ENCODE results near the gene PLA2G2F.

Gene PLA2G2F

GRCh38 chr1:20148571-20149500, 9.7 kb downstream of the PLA2G2F start:
- no peaks in the 10 kb centered on the region for H3K79me1 ChIP-seq (ENCODE audit: low read depth, low read length)
- WGBS, 2 donors (ENCODE audit: extremely low coverage in 2 of 2, insufficient read length in 2 of 2, insufficient replicate concordance in 1 of 2), result no CpG with 5 or more reads among the region's 13 CpGs
- H3K18ac ChIP-seq (ENCODE audit: low read length), result no peak overlapping the region
- peaks cover 0 to 3% (median 0%) of the 10 kb centered on the region in 3 experiments for H3K27me3 ChIP-seq (ENCODE audit: control insufficient read depth in 3 of 3, insufficient read depth in 3 of 3, low read depth in 1 of 3, low read length in 3 of 3)
- H3K14ac ChIP-seq (ENCODE audit: low read length), result no peak overlapping the region
- H3K9ac ChIP-seq (ENCODE audit: low read depth, low read length, poor library complexity), result no peak overlapping the region
- H2AFZ ChIP-seq (ENCODE audit: low read length), result no peak overlapping the region
- H3K9me3 ChIP-seq (replicated peaks in 1 of 2; ENCODE audit: control insufficient read depth in 2 of 2, insufficient read depth in 1 of 2, low read depth in 1 of 2, low read length in 2 of 2), result no peaks in the 10 kb centered on the region
- H2BK15ac ChIP-seq (ENCODE audit: low read length), result no peak overlapping the region
- no peak overlapping the region for H2BK120ac ChIP-seq (ENCODE audit: low read depth, low read length)
- H3K4me2 ChIP-seq (ENCODE audit: insufficient read depth, low read length, poor library complexity, severe bottlenecking), result no peak overlapping the region
- H3K4me1 ChIP-seq (ENCODE audit: control insufficient read depth in 2 of 2, insufficient read depth in 1 of 2, low read depth in 1 of 2, low read length in 2 of 2), result peaks cover 0 to 1% of the 10 kb centered on the region in 2 donors
- H4K91ac ChIP-seq (ENCODE audit: low read depth, low read length, poor library complexity), result no peak overlapping the region
- no peaks in the 10 kb centered on the region for H3K36me3 ChIP-seq (replicated peaks in 1 of 2; ENCODE audit: control insufficient read depth in 2 of 2, insufficient read depth in 2 of 2, low read length in 2 of 2)
- H3K23ac ChIP-seq (ENCODE audit: low read depth, low read length, poor library complexity), result no peak overlapping the region
- H3K27ac ChIP-seq (replicated peaks; ENCODE audit: low read length), result no peak overlapping the region
- no peak overlapping the region for H3K4ac ChIP-seq (ENCODE audit: low read length)
- H2AK5ac ChIP-seq (ENCODE audit: low read depth, low read length), result peak overlapping the region; percentile 34
- DNase-seq (ENCODE audit: low spot score), result no peak
- no peak overlapping the region for H2BK12ac ChIP-seq (ENCODE audit: low read length)
- H3K4me3 ChIP-seq (ENCODE audit: low read length in 2 of 2), result no peak overlapping the region
- no peak overlapping the region for H4K8ac ChIP-seq (ENCODE audit: low read depth, low read length)
- H2BK5ac ChIP-seq (ENCODE audit: low read length), result no peak overlapping the region

DNA sequence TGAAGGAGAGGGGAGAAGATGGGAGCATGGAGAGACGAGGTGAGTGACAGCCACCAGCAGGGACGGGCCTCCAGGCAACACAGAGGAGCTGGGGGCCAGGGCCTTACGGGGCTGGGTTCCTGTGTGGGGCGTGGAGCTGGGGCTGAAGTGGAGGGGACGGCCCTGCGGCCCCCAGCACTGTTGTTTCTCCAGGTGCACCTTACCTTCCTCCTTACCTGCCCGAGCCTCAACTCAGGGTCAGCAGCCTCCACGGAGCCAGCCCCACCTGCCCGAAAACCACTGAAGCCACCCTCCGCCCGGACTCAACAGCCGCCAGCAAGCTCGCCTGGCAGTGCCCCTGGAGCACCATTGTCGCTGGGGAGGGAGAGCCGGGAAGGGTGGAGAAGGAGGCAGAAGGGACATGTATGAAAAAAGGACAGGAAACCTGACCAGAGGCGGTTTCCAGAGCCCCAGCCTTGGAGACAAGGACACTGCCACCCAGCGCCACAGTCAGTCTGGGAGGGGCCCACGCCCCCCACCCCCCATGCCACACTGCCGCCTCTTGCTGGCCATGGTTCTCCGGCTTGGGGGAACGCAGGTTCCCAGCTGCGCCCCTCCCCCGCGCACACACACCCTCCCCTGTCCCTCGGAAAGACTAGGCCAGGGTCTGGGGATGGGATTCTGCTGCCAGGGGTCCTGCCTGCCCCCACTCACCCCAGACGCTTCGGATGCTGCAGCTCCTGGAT, 10.6 kb downstream of the PLA2G2F start:
- no peak overlapping the region for H2BK12ac ChIP-seq (ENCODE audit: low read length)
- H3K27ac ChIP-seq (replicated peaks; ENCODE audit: low read length), result no peak overlapping the region
- no peak overlapping the region for H4K91ac ChIP-seq (ENCODE audit: low read depth, low read length, poor library complexity)
- H3K23ac ChIP-seq (ENCODE audit: low read depth, low read length, poor library complexity), result peak overlapping the region; percentile 6
- no peaks in the 10 kb centered on the region for H3K79me1 ChIP-seq (ENCODE audit: low read depth, low read length)
- H3K4me3 ChIP-seq (ENCODE audit: low read length in 2 of 2), result no peak overlapping the region
- no peak overlapping the region for H3K4me2 ChIP-seq (ENCODE audit: insufficient read depth, low read length, poor library complexity, severe bottlenecking)
- no peak overlapping the region for H2BK5ac ChIP-seq (ENCODE audit: low read length)
- H4K8ac ChIP-seq (ENCODE audit: low read depth, low read length), result no peak overlapping the region
- H3K36me3 ChIP-seq (replicated peaks in 1 of 2; ENCODE audit: control insufficient read depth in 2 of 2, insufficient read depth in 2 of 2, low read length in 2 of 2), result no peaks in the 10 kb centered on the region
- no peak overlapping the region for H3K4ac ChIP-seq (ENCODE audit: low read length)
- no peak overlapping the region for H2BK120ac ChIP-seq (ENCODE audit: low read depth, low read length)
- no peaks in the 10 kb centered on the region for H3K9me3 ChIP-seq (replicated peaks in 1 of 2; ENCODE audit: control insufficient read depth in 2 of 2, insufficient read depth in 1 of 2, low read depth in 1 of 2, low read length in 2 of 2)
- no peak overlapping the region for H3K14ac ChIP-seq (ENCODE audit: low read length)
- peak overlapping the region; percentile 32 for H3K18ac ChIP-seq (ENCODE audit: low read length)
- no peak overlapping the region for H2AFZ ChIP-seq (ENCODE audit: low read length)
- no CpG with 5 or more reads among the region's 27 CpGs for WGBS, 2 donors (ENCODE audit: extremely low coverage in 2 of 2, insufficient read length in 2 of 2, insufficient replicate concordance in 1 of 2)
- DNase-seq (ENCODE audit: low spot score), result no peak
- H3K9ac ChIP-seq (ENCODE audit: low read depth, low read length, poor library complexity), result peak overlapping the region; percentile 15
- H2AK5ac ChIP-seq (ENCODE audit: low read depth, low read length), result peak overlapping the region; percentile 8
- H2BK15ac ChIP-seq (ENCODE audit: low read length), result peak overlapping the region; percentile 82
- H3K4me1 ChIP-seq (ENCODE audit: control insufficient read depth in 2 of 2, insufficient read depth in 1 of 2, low read depth in 1 of 2, low read length in 2 of 2), result peaks cover 0 to 1% of the 10 kb centered on the region in 2 donors
- H3K27me3 ChIP-seq (ENCODE audit: control insufficient read depth in 3 of 3, insufficient read depth in 3 of 3, low read depth in 1 of 3, low read length in 3 of 3), result peaks cover 0 to 3% (median 0%) of the 10 kb centered on the region in 3 experiments

DNA sequence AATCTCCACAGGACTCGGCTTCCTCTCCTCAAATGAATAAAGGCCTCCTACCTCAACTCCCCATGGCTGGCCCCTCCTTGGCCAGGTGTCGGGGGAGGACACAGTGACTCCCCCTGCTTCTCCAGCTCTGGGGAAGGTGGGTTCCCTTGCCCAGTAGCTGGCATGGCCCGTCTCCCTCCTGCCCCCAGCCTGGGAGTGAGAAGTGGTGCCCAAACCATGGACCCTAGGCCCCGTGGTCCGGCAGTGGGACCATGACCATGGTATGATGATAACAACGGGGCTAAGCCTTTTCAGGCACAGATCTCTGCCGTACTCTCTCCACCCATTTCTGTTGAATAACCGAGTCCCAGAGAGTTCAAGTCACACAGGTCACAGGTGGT, 11.2 kb downstream of the PLA2G2F start:
- no peak overlapping the region for H3K4me3 ChIP-seq (ENCODE audit: low read length in 2 of 2)
- peaks cover 0 to 1% of the 10 kb centered on the region in 2 donors for H3K4me1 ChIP-seq (ENCODE audit: control insufficient read depth in 2 of 2, insufficient read depth in 1 of 2, low read depth in 1 of 2, low read length in 2 of 2)
- no CpG with 5 or more reads among the region's 8 CpGs for WGBS, 2 donors (ENCODE audit: extremely low coverage in 2 of 2, insufficient read length in 2 of 2, insufficient replicate concordance in 1 of 2)
- H2BK120ac ChIP-seq (ENCODE audit: low read depth, low read length), result no peak overlapping the region
- no peak overlapping the region for H2AFZ ChIP-seq (ENCODE audit: low read length)
- H2BK5ac ChIP-seq (ENCODE audit: low read length), result no peak overlapping the region
- H2BK15ac ChIP-seq (ENCODE audit: low read length), result peak overlapping the region; percentile 82
- no peak overlapping the region for H4K91ac ChIP-seq (ENCODE audit: low read depth, low read length, poor library complexity)
- no peak overlapping the region for H3K4ac ChIP-seq (ENCODE audit: low read length)
- no peak overlapping the region for H3K27ac ChIP-seq (replicated peaks; ENCODE audit: low read length)
- no peak overlapping the region for H4K8ac ChIP-seq (ENCODE audit: low read depth, low read length)
- DNase-seq (ENCODE audit: low spot score), result no peak
- H3K23ac ChIP-seq (ENCODE audit: low read depth, low read length, poor library complexity), result no peak overlapping the region
- no peak overlapping the region for H2BK12ac ChIP-seq (ENCODE audit: low read length)
- no peaks in the 10 kb centered on the region for H3K79me1 ChIP-seq (ENCODE audit: low read depth, low read length)
- H3K36me3 ChIP-seq (replicated peaks in 1 of 2; ENCODE audit: control insufficient read depth in 2 of 2, insufficient read depth in 2 of 2, low read length in 2 of 2), result no peaks in the 10 kb centered on the region
- H3K9ac ChIP-seq (ENCODE audit: low read depth, low read length, poor library complexity), result peak overlapping the region; percentile 15
- peak overlapping the region; percentile 32 for H3K18ac ChIP-seq (ENCODE audit: low read length)
- no peak overlapping the region for H3K4me2 ChIP-seq (ENCODE audit: insufficient read depth, low read length, poor library complexity, severe bottlenecking)
- peaks cover 0 to 3% (median 0%) of the 10 kb centered on the region in 3 experiments for H3K27me3 ChIP-seq (ENCODE audit: control insufficient read depth in 3 of 3, insufficient read depth in 3 of 3, low read depth in 1 of 3, low read length in 3 of 3)
- H3K9me3 ChIP-seq (replicated peaks in 1 of 2; ENCODE audit: control insufficient read depth in 2 of 2, insufficient read depth in 1 of 2, low read depth in 1 of 2, low read length in 2 of 2), result no peaks in the 10 kb centered on the region
- peak overlapping the region; percentile 8 for H2AK5ac ChIP-seq (ENCODE audit: low read depth, low read length)
- H3K14ac ChIP-seq (ENCODE audit: low read length), result no peak overlapping the region

- Histone ChIP-seq H3K4me1 (ENCODE audit: control insufficient read depth in 2 of 2, insufficient read depth in 1 of 2, low read depth in 1 of 2, low read length in 2 of 2) (peaks cover 0 to 1% of the 10 kb centered on the region in 2 donors), H2BK12ac (ENCODE audit: low read length) (no peak overlapping the region), H3K9ac (ENCODE audit: low read depth, low read length, poor library complexity) (no peak overlapping the region), H3K14ac (ENCODE audit: low read length) (no peak overlapping the region), H2AFZ (ENCODE audit: low read length) (no peak overlapping the region), H3K4me2 (ENCODE audit: insufficient read depth, low read length, poor library complexity, severe bottlenecking) (no peak overlapping the region), H3K79me1 (ENCODE audit: low read depth, low read length) (no peaks in the 10 kb centered on the region), H4K91ac (ENCODE audit: low read depth, low read length, poor library complexity) (no peak overlapping the region), H3K9me3 (replicated peaks in 1 of 2; ENCODE audit: control insufficient read depth in 2 of 2, insufficient read depth in 1 of 2, low read depth in 1 of 2, low read length in 2 of 2) (no peaks in the 10 kb centered on the region), H3K27ac (replicated peaks; ENCODE audit: low read length) (no peak overlapping the region), H2BK15ac (ENCODE audit: low read length) (no peak overlapping the region), H2BK5ac (ENCODE audit: low read length) (no peak overlapping the region), H3K27me3 (ENCODE audit: control insufficient read depth in 3 of 3, insufficient read depth in 3 of 3, low read depth in 1 of 3, low read length in 3 of 3) (peaks cover 0 to 3% (median 0%) of the 10 kb centered on the region in 3 experiments), H3K4ac (ENCODE audit: low read length) (no peak overlapping the region), H4K8ac (ENCODE audit: low read depth, low read length) (no peak overlapping the region), H2AK5ac (ENCODE audit: low read depth, low read length) (no peak overlapping the region), H2BK120ac (ENCODE audit: low read depth, low read length) (no peak overlapping the region), H3K18ac (ENCODE audit: low read length) (no peak overlapping the region), H3K4me3 (ENCODE audit: low read length in 2 of 2) (no peak overlapping the region), H3K36me3 (replicated peaks in 1 of 2; ENCODE audit: control insufficient read depth in 2 of 2, insufficient read depth in 2 of 2, low read length in 2 of 2) (no peaks in the 10 kb centered on the region), H3K23ac (ENCODE audit: low read depth, low read length, poor library complexity) (no peak overlapping the region)
- no CpG with 5 or more reads among the region's 6 CpGs for WGBS, 2 donors (ENCODE audit: extremely low coverage in 2 of 2, insufficient read length in 2 of 2, insufficient replicate concordance in 1 of 2)
- no peak for DNase-seq (ENCODE audit: low spot score)
These were observed 11.8 kb downstream of the PLA2G2F start for GRCh38 chr1:20150969-20151368.
